Measurements from ENCODE around the gene ZNF296. TPM values are rescaled to one million over a fixed set of nuclear protein-coding genes. Genes with fewer than 3 reads are reported as not detected.

The ZNF296 gene
- total RNA-seq, 1 experiment from 2014 or later = not detected

- no peaks in the 10 kb centered on the region for H3K27me3 ChIP-seq
- no peaks in the 10 kb centered on the region for H3K9me3 ChIP-seq
- H3K36me3 ChIP-seq = peaks cover 75% of the 10 kb centered on the region
- DNase-seq = no peak
- no peak overlapping the region for H3K4me3 ChIP-seq
Measured at GRCh38 chr19:45050036-45050435, 26.2 kb downstream of the ZNF296 start.

DNA sequence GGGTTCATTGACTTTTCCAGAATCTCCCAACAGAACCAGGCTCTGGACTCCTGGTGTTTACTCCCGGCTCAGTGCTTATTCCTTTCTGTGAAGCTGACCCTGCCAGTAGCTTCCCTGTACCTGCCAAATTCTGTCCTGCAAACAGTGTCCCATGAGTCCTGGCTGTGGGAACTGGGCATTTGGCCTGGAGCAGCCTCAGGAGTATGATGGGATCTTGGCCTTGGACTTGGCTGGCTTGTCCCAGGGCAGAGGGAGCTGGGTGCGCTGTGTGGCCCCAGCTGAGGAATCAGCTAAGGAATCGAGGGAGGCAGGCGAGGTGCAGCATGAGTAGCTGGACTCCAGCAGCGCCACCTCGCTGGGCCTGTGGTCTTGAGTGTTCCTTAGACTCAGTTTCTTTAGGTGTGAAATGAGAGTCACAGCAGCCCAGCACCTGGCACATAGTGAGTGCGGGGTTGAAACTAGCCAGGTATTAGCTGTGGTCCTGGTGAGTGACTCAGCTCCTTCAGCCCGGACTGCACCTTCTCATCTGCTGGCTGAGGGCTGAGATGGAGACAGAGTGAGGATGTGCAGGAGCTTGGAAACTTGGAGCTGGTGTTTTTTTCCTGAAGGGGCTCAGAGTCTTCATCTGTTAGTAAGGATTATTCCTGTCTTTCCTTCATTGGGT lies 27.1 kb downstream of the ZNF296 start:
- Histone ChIP-seq H3K36me3 (peaks cover 75% of the 10 kb centered on the region), H3K4me3 (no peak overlapping the region), H3K9me3 (no peaks in the 10 kb centered on the region), H3K27me3 (no peaks in the 10 kb centered on the region)
- no peak for DNase-seq

DNA sequence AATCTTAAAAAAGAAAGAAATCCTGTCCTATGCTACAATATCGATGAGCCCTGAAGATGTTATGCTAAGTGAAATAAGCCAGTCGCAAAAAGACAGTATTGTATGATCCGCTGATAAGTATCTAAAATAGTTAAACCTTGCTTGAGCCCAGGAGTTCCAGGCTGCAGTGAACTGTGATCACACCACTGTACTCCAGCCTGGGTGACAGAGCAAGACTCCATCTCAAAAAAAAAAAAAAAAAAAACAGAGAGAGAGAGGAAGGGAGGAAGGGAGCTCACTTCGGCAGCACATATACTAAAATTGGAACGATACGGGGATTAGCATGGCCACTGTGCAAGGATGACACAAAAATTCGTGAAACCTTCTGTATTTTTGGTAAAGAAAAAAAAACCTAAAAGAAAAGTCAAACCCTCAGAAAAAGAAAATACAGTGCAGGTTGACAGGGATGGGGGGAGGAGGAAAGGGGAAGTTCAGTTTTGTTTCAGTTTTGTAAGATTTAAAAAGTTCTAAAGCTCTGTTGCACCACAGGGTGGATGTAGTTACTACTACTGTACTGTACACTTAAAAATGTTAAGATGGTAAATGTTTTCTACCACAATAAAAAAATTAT lies 29.0 kb downstream of the ZNF296 start:
- H3K9me3 ChIP-seq = no peaks in the 10 kb centered on the region
- no peaks in the 10 kb centered on the region for H3K27me3 ChIP-seq
- H3K36me3 ChIP-seq = peaks cover 71% of the 10 kb centered on the region
- H3K4me3 ChIP-seq = no peak overlapping the region
- DNase-seq = no peak

DNA sequence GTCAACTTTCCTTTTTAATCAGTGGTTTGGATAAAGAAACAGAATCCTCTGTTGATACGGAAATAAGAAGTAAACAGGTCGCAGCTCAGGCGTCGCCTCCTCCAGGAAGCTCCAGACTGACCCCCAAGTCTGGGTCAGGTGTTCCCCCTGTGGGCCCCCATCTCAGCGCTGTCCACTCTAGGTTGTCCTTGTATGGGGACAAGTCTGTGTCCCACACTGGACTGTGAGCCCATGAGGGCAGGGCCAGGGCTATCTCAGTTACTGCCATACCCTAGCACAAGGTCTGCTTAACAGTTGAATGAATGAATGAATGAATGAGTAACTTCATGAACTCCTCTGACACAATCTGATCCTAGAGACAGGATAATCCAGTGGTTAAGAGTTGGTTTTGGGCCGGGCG lies 29.9 kb downstream of the ZNF296 start:
- Histone ChIP-seq H3K27me3 (no peaks in the 10 kb centered on the region), H3K36me3 (peaks cover 73% of the 10 kb centered on the region), H3K9me3 (no peaks in the 10 kb centered on the region), H3K4me3 (no peak overlapping the region)
- DNase-seq = no peak

DNA sequence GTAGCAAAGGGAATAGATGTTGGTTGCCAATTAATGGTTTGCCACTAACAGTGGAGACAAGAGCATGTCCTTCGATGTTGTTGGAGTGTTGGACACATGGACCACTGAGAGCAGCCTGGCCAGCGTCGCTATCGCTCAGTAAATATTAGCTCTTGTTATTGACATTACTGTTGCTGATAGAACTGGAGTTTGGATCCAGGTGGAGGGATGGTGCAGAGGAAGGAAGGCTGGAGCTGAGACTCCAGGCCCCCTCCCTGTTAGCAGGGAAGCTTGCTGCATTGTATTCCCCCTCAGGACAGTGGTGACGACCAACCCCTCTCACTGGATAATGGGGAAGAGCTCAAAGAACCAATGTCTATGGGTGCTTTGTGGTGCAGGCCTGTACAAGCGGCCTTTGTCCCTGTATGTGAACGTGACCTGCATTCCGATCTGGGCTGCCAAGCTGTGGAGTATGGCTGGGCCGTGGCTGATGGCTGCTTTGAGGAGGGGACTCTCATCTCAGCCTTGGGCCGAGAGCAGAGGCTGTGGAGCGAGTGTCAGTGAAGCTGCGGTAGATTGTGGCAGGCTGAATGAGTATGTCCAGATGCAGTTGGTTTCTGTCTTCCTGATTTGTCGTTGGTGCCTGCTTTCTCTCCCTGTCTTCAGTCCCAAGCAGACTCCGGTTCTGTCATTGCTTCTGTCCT lies 30.5 kb downstream of the ZNF296 start:
- Histone ChIP-seq H3K36me3 (peaks cover 73% of the 10 kb centered on the region), H3K27me3 (no peaks in the 10 kb centered on the region), H3K9me3 (no peaks in the 10 kb centered on the region), H3K4me3 (no peak overlapping the region)
- no peak for DNase-seq

GRCh38 chr19:45041125-45041524 lies 35.2 kb downstream of the ZNF296 start:
- Histone ChIP-seq H3K4me3 (no peak overlapping the region), H3K9me3 (no peaks in the 10 kb centered on the region), H3K27me3 (no peaks in the 10 kb centered on the region), H3K36me3 (peaks cover 64% of the 10 kb centered on the region)
- DNase-seq = no peak

DNA sequence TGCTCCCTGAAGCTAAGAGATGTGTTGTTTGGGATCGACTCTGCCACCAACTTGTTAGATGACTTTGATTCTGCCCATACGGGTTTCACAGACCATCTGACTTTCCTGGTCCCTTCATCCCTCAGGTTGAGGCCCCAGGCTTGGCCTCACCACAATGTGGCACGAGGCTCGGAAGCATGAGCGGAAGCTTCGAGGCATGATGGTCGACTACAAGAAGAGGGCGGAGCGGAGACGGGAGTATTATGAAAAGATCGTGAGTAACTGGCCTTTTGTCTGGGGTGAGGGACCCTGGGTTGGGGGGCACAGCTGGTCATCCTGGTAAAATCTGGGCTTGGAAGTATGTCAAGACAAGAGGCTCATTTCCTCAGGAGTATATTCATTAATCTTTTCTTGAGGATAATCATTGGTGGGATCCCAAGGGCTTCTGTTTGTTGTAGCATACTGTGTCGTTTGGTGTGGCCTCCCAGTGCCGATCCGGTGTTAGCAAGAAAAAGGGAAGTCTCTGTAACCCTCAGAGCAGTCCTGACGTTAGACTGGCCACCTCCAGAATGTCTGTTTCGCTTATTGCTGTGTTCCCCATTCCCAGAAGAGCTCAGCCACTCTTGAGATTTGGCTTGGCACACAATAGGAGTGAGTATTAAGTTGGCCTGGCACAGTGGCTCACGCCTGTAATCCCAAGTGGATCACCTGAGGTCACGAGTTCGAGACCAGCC lies 36.1 kb downstream of the ZNF296 start:
- Histone ChIP-seq H3K36me3 (peaks cover 60% of the 10 kb centered on the region), H3K4me3 (peak overlapping the region; percentile 92), H3K9me3 (no peaks in the 10 kb centered on the region), H3K27me3 (no peaks in the 10 kb centered on the region)
- no peak for DNase-seq

DNA sequence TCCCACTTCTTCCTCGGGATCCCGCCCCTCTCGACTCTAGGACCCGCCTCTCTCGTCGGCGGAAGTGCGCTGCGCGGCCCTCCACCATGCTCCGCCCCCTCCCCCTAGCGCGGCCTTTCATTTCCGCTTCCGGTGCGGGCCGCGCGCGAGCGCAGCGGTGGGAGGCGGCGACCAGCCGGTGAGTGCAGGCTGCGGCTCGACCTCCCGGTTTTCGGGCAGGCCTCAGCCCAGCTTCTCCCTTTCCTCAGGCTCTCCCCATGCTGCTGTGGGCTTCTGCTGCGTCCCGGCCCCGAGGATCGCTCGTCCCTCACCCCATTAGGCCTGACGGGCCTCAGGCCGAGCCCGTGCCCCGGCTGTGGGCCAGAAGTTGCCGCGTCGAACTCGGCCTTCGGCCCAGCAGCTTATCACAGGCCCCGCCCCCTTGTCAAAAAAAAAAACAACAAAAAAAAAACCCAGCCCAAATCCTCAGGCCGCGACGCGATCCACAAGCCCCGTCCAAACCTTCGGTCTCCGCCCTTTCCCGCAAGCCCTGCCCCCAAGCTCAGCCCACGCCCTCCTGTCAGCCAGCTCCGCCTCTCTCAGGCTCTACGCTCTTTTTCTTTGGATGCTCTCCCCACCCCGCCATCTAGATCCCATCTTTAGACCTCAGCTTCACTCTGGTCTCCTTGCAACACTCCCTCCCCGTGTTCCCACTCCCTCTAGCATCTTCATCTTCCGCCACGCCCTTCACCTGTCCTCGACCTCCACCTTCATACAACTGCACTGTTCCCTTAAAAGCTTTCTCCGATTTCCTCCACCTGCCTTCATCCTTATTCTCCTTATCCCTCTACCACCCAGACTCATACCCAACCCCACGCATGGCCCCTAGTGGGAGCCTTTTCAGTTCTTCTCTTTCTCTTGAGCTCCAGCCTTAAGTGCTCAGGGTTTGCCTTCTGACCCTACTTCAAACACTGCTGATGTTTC lies 37.1 kb downstream of the ZNF296 start, which contains the start of gene CLASRP:
TSS of gene CLASRP (plus strand) at position 115 of the 963 bp plus-strand sequence. CDS start 1,168 bp downstream, outside the sequence.
- Histone ChIP-seq H3K36me3 (peaks cover 54% of the 10 kb centered on the region), H3K4me3 (peak within 1 kb of the TSS; percentile 92), H3K27me3 (no peaks in the 10 kb centered on the region), H3K9me3 (no peaks in the 10 kb centered on the region)
- DNase-seq = peak; percentile 93

- no peak overlapping the region for H3K4me3 ChIP-seq
- peaks cover 43% of the 10 kb centered on the region for H3K36me3 ChIP-seq
- no peaks in the 10 kb centered on the region for H3K9me3 ChIP-seq
- no peak for DNase-seq
- no peaks in the 10 kb centered on the region for H3K27me3 ChIP-seq
Measured at GRCh38 chr19:45037393-45038169, 38.7 kb downstream of the ZNF296 start.

DNA sequence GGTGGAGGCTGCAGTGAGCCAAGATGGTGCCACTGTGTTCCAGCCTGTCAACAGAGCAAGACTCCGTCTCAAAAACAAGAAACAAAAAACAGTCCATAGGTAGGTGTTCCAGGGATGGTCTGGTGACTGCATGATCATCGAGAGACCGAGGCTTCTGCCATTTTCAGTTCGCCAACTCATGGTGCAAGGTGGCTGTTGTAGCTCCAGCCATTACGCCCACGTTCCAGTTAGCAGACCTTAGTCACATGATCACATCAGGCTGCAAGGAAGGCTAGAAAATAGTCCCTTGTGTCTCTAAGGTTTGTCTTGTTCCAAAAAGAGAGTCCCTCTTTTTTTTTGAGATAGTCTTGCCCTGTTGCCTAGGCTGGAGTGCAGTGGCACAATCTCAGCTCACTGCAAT lies 40.5 kb downstream of the ZNF296 start:
- Histone ChIP-seq H3K27me3 (no peaks in the 10 kb centered on the region), H3K4me3 (no peak overlapping the region), H3K9me3 (no peaks in the 10 kb centered on the region), H3K36me3 (peaks cover 35% of the 10 kb centered on the region)
- no peak for DNase-seq

DNA sequence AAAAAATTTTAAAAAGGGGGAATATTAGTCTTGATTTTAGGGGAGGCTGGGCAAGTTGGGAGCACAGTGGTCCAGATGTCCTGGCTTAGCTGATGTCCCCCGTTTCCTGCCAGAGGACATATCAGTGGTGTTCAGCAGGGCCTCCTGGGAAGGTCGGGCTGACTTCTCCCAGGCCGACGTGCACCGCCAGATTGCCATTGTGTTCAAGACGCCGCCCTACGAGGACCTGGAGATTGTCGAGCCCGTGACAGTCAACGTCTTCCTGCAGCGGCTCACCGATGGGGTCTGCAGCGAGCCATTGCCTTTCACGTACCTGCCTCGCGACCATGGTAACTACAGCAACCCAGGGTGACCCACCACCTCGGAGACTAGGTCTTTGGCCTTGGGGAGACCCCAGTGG lies 43.9 kb downstream of the ZNF296 start:
- no peak for DNase-seq
- no peak overlapping the region for H3K4me3 ChIP-seq
- no peaks in the 10 kb centered on the region for H3K9me3 ChIP-seq
- peaks cover 30% of the 10 kb centered on the region for H3K36me3 ChIP-seq
- no peaks in the 10 kb centered on the region for H3K27me3 ChIP-seq

DNA sequence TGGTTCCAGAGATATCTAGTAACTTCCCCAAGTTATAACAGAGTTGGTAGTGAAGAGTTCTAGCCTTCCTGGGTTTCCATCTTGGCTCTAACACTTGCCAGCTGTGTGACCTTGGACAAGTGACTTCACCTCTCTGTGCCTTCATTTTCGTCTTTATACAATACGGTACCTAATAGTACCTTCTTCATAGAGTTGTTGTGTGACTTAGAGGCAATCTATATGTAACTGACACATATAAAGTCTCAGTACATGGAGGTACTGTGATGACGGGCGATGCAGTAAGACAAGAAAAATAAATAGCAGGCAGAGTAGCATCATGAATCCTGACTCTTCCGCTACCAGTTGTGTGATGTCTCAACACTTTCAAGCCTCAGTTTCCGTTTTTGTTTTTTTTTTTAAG lies 45.5 kb downstream of the ZNF296 start:
- H3K36me3 ChIP-seq = peaks cover 30% of the 10 kb centered on the region
- H3K4me3 ChIP-seq = no peak overlapping the region
- H3K9me3 ChIP-seq = no peaks in the 10 kb centered on the region
- no peak for DNase-seq
- no peaks in the 10 kb centered on the region for H3K27me3 ChIP-seq

GRCh38 chr19:45027371-45027770 lies 48.9 kb downstream of the ZNF296 start:
- Histone ChIP-seq H3K36me3 (peaks cover 15% of the 10 kb centered on the region), H3K9me3 (no peaks in the 10 kb centered on the region), H3K4me3 (no peak overlapping the region), H3K27me3 (no peaks in the 10 kb centered on the region)
- DNase-seq = no peak

DNA sequence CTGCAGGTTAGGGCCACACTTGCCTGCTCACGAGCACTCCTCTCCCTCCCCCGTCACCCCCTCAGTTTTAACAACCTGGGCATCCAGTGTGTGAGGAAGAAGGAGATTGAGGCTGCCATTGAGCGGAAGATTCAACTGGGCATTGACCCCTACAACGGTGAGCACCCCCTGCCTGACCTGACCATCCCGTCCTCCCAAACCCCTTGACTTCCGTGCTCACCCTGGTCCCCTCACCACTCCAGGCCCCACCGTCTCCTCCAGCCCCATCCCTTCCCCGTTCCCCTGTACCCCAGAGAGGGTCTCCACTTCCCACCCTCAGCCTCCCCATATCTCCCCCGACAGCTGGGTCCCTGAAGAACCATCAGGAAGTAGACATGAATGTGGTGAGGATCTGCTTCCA lies 51.0 kb downstream of the ZNF296 start:
- Histone ChIP-seq H3K27me3 (no peaks in the 10 kb centered on the region), H3K4me3 (no peak overlapping the region)
- DNase-seq = no peak

DNA sequence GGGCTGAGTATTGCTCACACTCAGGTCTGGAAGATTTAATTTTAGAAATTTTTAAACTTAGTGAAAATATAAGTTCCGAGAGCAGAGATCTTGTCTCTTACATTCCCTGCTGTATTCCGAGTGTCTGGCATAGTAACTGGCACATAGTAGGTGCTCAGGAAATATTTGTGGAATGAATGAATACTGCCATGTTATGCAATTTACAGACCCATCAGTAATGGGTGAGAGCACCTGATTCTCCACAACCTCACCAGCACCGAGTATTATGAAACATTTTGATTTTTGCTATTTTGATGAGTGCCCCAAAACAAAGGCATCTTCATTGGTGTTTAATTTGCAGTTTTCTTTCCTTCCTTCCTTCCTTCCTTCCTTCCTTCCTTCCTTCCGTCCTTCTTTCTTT lies 53.2 kb downstream of the ZNF296 start:
- no peak for DNase-seq

More for the DNA sequence above, 51.0 kb downstream of the ZNF296 start:
- H3K9me3 ChIP-seq = no peaks in the 10 kb centered on the region
- peaks cover 4% of the 10 kb centered on the region for H3K36me3 ChIP-seq

More for the DNA sequence above, 53.2 kb downstream of the ZNF296 start:
- no peaks in the 10 kb centered on the region for H3K27me3 ChIP-seq
- no peaks in the 10 kb centered on the region for H3K36me3 ChIP-seq
- no peaks in the 10 kb centered on the region for H3K9me3 ChIP-seq
- H3K4me3 ChIP-seq = no peak overlapping the region
